ENCODE data around the gene ACER2.

ACER2 gene

GRCh38 chr9:19442240-19442639 lies 33.4 kb downstream of the ACER2 start:
- Histone ChIP-seq H3K4me1 (ENCODE audit: control insufficient read depth, low read length) (no peaks in the 10 kb centered on the region), H3K27ac (ENCODE audit: low read depth, low read length) (no peak overlapping the region), H3K4me2 (ENCODE audit: low read length) (no peak overlapping the region), H4K20me1 (ENCODE audit: control insufficient read depth, insufficient read depth, low read depth, low read length) (no peaks in the 10 kb centered on the region), H3K36me3 (ENCODE audit: control insufficient read depth, low read length) (no peaks in the 10 kb centered on the region), H3K4me3 (ENCODE audit: low read length) (no peak overlapping the region), H3F3A (ENCODE audit: control insufficient read depth, insufficient read depth) (no peaks in the 10 kb centered on the region), H3K9me2 (replicated peaks; ENCODE audit: control insufficient read depth, low read length) (no peaks in the 10 kb centered on the region), H3K27me3 (ENCODE audit: control insufficient read depth, low read length) (peaks cover 13% of the 10 kb centered on the region), H3K9me3 (ENCODE audit: control insufficient read depth, insufficient read depth, low read length) (no peaks in the 10 kb centered on the region), H3K79me2 (ENCODE audit: control insufficient read depth, low read length) (no peaks in the 10 kb centered on the region)
- TF ChIP-seq EZH2phosphoT487 (IDR thresholded peaks at IDR 0.05; ENCODE audit: borderline replicate concordance, low read length) (no peak), CTCF (IDR thresholded peaks at IDR 0.05; ENCODE audit: low read depth, low read length, poor library complexity, severe bottlenecking) (no peak)

- Histone ChIP-seq H3F3A (ENCODE audit: control insufficient read depth, insufficient read depth) (no peaks in the 10 kb centered on the region), H3K27ac (ENCODE audit: low read depth, low read length) (no peak overlapping the region), H3K4me2 (ENCODE audit: low read length) (no peak overlapping the region)
Measured at GRCh38 chr9:19445452-19445851, 36.6 kb downstream of the ACER2 start.

GRCh38 chr9:19446361-19446861 lies 37.6 kb downstream of the ACER2 start:
- H3K4me3 ChIP-seq (ENCODE audit: low read length) = no peak overlapping the region
- no peaks in the 10 kb centered on the region for H3K9me3 ChIP-seq (ENCODE audit: control insufficient read depth, insufficient read depth, low read length)
- no peak overlapping the region for H3K27ac ChIP-seq (ENCODE audit: low read depth, low read length)
- no peaks in the 10 kb centered on the region for H3K36me3 ChIP-seq (ENCODE audit: control insufficient read depth, low read length)
- H3K9me2 ChIP-seq (replicated peaks; ENCODE audit: control insufficient read depth, low read length) = no peaks in the 10 kb centered on the region
- no peak overlapping the region for H3K4me2 ChIP-seq (ENCODE audit: low read length)
- 0 out of 2 replicates have a peak, but pooled peaks cover 2% of the 10 kb centered on the region for H3K27me3 ChIP-seq (ENCODE audit: control insufficient read depth, low read length)
- peaks cover 4% of the 10 kb centered on the region for H3K4me1 ChIP-seq (ENCODE audit: control insufficient read depth, low read length)
- TF ChIP-seq EZH2phosphoT487 (IDR thresholded peaks at IDR 0.05; ENCODE audit: borderline replicate concordance, low read length) = no peak
- TF ChIP-seq CTCF (IDR thresholded peaks at IDR 0.05; ENCODE audit: low read depth, low read length, poor library complexity, severe bottlenecking) = no peak
- H3K79me2 ChIP-seq (ENCODE audit: control insufficient read depth, low read length) = no peaks in the 10 kb centered on the region
- H3F3A ChIP-seq (ENCODE audit: control insufficient read depth, insufficient read depth) = no peaks in the 10 kb centered on the region
- H4K20me1 ChIP-seq (ENCODE audit: control insufficient read depth, insufficient read depth, low read depth, low read length) = no peaks in the 10 kb centered on the region

More at GRCh38 chr9:19445452-19445851, 36.6 kb downstream of the ACER2 start:
- H3K36me3 ChIP-seq (ENCODE audit: control insufficient read depth, low read length) = no peaks in the 10 kb centered on the region
- H3K4me1 ChIP-seq (ENCODE audit: control insufficient read depth, low read length) = no peaks in the 10 kb centered on the region
- no peaks in the 10 kb centered on the region for H3K9me3 ChIP-seq (ENCODE audit: control insufficient read depth, insufficient read depth, low read length)
- no peaks in the 10 kb centered on the region for H3K79me2 ChIP-seq (ENCODE audit: control insufficient read depth, low read length)
- H4K20me1 ChIP-seq (ENCODE audit: control insufficient read depth, insufficient read depth, low read depth, low read length) = no peaks in the 10 kb centered on the region
- H3K4me3 ChIP-seq (ENCODE audit: low read length) = no peak overlapping the region
- peaks cover 3% of the 10 kb centered on the region; the same call in 1 of the 2 replicates for H3K27me3 ChIP-seq (ENCODE audit: control insufficient read depth, low read length)
- no peaks in the 10 kb centered on the region for H3K9me2 ChIP-seq (replicated peaks; ENCODE audit: control insufficient read depth, low read length)
- no peak for TF ChIP-seq EZH2phosphoT487 (IDR thresholded peaks at IDR 0.05; ENCODE audit: borderline replicate concordance, low read length)
- no peak for TF ChIP-seq CTCF (IDR thresholded peaks at IDR 0.05; ENCODE audit: low read depth, low read length, poor library complexity, severe bottlenecking)

All from DOHH2 (cell line).